GM19372 (cell line): ENCODE data around the gene RASSF5.
"Not testable (repeated sequence)": the region's sequence is repeated elsewhere in the genome, so short reads cannot be mapped to it uniquely, and the experiment has no call there.

Experiments
- ATAC-seq: cut with Tn5 transposase; IDR thresholded peaks from one replicate; pipeline ENCODE4 v1.9.1; 2021; ENCODE audit warnings: mild to moderate bottlenecking, low read depth, moderate library complexity; ENCODE audit not compliant: unreplicated experiment

RASSF5 gene

GRCh38 chr1:206608108-206608698, 100.9 kb downstream of the RASSF5 start:
- ATAC-seq = no peak

DNA sequence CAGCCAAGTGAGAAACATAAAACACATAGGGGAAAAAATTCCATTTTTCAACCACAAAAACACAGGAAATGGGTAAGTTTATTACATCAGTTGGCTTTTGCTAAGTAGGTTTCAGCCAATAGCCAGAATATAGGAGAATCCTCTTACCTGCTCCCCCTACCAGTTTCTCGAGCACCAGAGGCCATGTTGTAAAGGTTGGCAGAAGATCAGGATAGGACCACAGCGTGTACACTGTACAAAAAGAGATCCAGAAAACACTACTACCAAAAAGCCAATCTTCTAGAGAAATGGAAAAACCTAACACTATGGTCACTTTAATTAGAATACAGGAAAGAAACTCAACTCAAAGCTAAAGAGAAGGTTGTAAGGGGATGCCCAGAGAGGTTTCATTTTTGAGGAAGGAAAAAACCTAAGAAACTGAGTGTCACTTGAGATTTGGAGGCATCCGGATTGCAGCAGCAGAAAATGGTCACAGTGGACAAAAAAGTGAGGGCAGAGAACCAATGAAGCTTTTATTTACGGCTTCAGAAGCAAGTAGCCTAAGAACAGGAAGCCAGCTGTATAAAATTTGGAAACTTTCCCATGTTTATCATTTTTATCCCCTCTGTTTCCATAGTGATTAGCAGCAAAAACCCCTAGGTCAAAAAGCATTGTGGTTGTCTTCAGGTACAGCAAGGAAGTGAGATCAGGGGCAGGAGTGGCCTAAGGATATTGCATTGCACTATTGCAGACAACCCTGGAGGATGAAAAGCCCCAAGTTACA, 102.1 kb downstream of the RASSF5 start:
- ATAC-seq = no peak

- peak; percentile 95 for ATAC-seq
Observed at GRCh38 chr1:206612129-206612876, 105.0 kb downstream of the RASSF5 start, which contains the start of gene EIF2D. TSS of gene EIF2D (minus strand) at chr1:206612465. CDS start at chr1:206612342, 123 bp downstream.

GRCh38 chr1:206626396-206626795, 119.1 kb downstream of the RASSF5 start:
- ATAC-seq = not testable (repeated sequence)

GRCh38 chr1:206628916-206629315, 121.6 kb downstream of the RASSF5 start:
- no peak for ATAC-seq

GRCh38 chr1:206631085-206631509, 123.8 kb downstream of the RASSF5 start:
- ATAC-seq = no peak

GRCh38 chr1:206633708-206634121, 126.4 kb downstream of the RASSF5 start:
- no peak for ATAC-seq

- no peak for ATAC-seq
Observed at GRCh38 chr1:206634365-206635079, 127.2 kb downstream of the RASSF5 start.

DNA sequence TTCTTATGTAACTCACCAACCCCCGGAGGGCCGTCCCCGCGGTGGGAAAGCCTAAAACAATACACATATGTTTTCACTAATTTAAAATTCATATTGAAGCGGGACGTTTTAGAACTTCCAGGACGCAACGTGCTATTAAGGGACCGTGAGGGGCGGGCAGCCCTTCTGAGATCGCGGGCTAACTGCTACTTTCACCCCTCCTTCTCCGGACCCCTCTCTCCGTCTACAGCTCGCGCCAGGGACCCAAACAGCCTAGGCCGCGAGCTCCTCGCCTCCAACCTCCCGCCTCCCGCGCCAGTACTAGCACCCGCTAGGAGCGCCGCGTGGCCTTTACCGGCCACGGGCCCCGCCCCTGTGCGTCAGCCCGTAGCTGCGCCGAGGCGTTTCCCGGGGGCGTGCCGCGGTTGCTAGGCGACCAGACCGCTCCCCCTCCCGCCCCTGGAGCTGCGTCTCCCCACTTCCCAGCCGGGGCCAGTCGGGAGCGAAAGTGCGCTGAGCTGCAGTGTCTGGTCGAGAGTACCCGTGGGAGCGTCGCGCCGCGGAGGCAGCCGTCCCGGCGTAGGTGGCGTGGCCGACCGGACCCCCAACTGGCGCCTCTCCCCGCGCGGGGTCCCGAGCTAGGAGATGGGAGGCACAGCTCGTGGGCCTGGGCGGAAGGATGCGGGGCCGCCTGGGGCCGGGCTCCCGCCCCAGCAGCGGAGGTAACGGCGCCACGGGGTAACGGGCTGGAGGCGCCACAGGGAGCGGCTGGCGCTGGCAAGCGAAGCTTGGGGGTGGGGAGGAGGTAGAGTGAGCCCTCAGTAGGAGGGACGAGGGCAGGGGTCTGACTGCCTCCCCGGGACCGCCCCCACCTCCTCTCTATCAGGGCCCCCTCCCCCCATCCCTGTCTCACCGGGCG, 128.0 kb downstream of the RASSF5 start, which contains the start of gene DYRK3:
DYRK3 (plus strand) TSS at position 457 of the 898 bp plus-strand sequence; CDS start at position 625, 168 bp downstream.
- peak; percentile 79 for ATAC-seq

GRCh38 chr1:206635978-206636345, 128.6 kb downstream of the RASSF5 start:
- ATAC-seq = no peak

DNA sequence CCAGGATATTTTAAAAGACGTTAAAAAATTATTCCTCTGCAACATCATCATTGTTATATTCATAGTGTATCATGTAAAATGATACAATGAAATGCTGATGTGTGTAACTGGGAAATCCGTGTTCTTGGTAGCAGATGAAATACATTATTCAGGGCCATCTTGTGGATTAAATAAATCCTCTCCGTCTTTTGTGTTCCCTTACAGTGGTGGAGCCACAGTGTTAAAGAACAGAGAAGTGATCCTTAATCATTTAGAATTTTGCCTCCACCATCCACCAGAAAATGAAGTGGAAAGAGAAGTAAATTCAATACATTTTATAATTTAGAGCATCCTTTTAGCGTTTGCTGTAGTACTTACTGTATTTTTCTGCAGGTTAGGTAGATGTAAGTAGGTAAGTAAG, 129.3 kb downstream of the RASSF5 start:
- no peak for ATAC-seq

GRCh38 chr1:206637605-206638004, 130.3 kb downstream of the RASSF5 start:
- ATAC-seq = no peak
